Measurements from ENCODE around the gene GINS1.

Gene GINS1

GRCh38 chr20:25439328-25439727 lies 31.9 kb downstream of the GINS1 start:
- DNase-seq, result no peak
- no peak for ATAC-seq (ENCODE audit: insufficient read depth, low read depth)
- H3K4me3 ChIP-seq (ENCODE audit: low read depth in 1 of 2, low read length in 2 of 2), result no peak overlapping the region
- no peak overlapping the region for H3K27ac ChIP-seq (ENCODE audit: low read length)
- no peaks in the 10 kb centered on the region for H3K9me3 ChIP-seq (ENCODE audit: insufficient read depth, low read length, severe bottlenecking)
- TF ChIP-seq CTCF (IDR thresholded peaks at IDR 0.05; ENCODE audit: borderline replicate concordance, extremely low read depth, low read length, poor library complexity, severe bottlenecking), result no peak
- no peak for TF ChIP-seq EZH2 (IDR thresholded peaks at IDR 0.05; ENCODE audit: borderline replicate concordance, low read depth, low read length, severe bottlenecking)
- H3K4me2 ChIP-seq (ENCODE audit: insufficient read depth, low read length), result no peak overlapping the region
- no peaks in the 10 kb centered on the region for H3K4me1 ChIP-seq (ENCODE audit: insufficient read depth, low read length)
- H2AFZ ChIP-seq (ENCODE audit: low read depth, low read length), result no peak overlapping the region
- no peaks in the 10 kb centered on the region for H4K20me1 ChIP-seq (ENCODE audit: insufficient read depth, low read length)
- peaks cover 93% of the 10 kb centered on the region for H3K36me3 ChIP-seq (ENCODE audit: insufficient read depth, low read length)
- H3K9ac ChIP-seq (ENCODE audit: low read depth, low read length), result no peak overlapping the region
- H3K27me3 ChIP-seq (ENCODE audit: insufficient read depth, low read length, poor library complexity), result no peaks in the 10 kb centered on the region
- H3K79me2 ChIP-seq (ENCODE audit: insufficient read depth, low read length), result peaks cover 7% of the 10 kb centered on the region; the same call in 1 of the 2 replicates

- no peak overlapping the region for H3K4me2 ChIP-seq (ENCODE audit: insufficient read depth, low read length)
- no peaks in the 10 kb centered on the region for H3K9me3 ChIP-seq (ENCODE audit: insufficient read depth, low read length, severe bottlenecking)
- ATAC-seq (ENCODE audit: insufficient read depth, low read depth), result no peak
- H2AFZ ChIP-seq (ENCODE audit: low read depth, low read length), result no peak overlapping the region
- H3K9ac ChIP-seq (ENCODE audit: low read depth, low read length), result no peak overlapping the region
- no peak for DNase-seq
- H3K4me1 ChIP-seq (ENCODE audit: insufficient read depth, low read length), result no peaks in the 10 kb centered on the region
- H3K79me2 ChIP-seq (ENCODE audit: insufficient read depth, low read length), result no peaks in the 10 kb centered on the region
- peaks cover 91% of the 10 kb centered on the region for H3K36me3 ChIP-seq (ENCODE audit: insufficient read depth, low read length)
- no peaks in the 10 kb centered on the region for H3K27me3 ChIP-seq (ENCODE audit: insufficient read depth, low read length, poor library complexity)
- no peak overlapping the region for H3K27ac ChIP-seq (ENCODE audit: low read length)
- no peak for TF ChIP-seq EZH2 (IDR thresholded peaks at IDR 0.05; ENCODE audit: borderline replicate concordance, low read depth, low read length, severe bottlenecking)
- no peak for TF ChIP-seq CTCF (IDR thresholded peaks at IDR 0.05; ENCODE audit: borderline replicate concordance, extremely low read depth, low read length, poor library complexity, severe bottlenecking)
- H4K20me1 ChIP-seq (ENCODE audit: insufficient read depth, low read length), result no peaks in the 10 kb centered on the region
- no peak overlapping the region for H3K4me3 ChIP-seq (ENCODE audit: low read depth in 1 of 2, low read length in 2 of 2)
Measured at GRCh38 chr20:25444556-25444955, 37.1 kb downstream of the GINS1 start.

GRCh38 chr20:25447671-25448070 lies 40.2 kb downstream of the GINS1 start:
- H3K4me3 ChIP-seq (ENCODE audit: low read depth in 1 of 2, low read length in 2 of 2), result no peak overlapping the region
- H2AFZ ChIP-seq (ENCODE audit: low read depth, low read length), result no peak overlapping the region
- no peak for ATAC-seq (ENCODE audit: insufficient read depth, low read depth)
- H4K20me1 ChIP-seq (ENCODE audit: insufficient read depth, low read length), result no peaks in the 10 kb centered on the region
- no peak overlapping the region for H3K27ac ChIP-seq (ENCODE audit: low read length)
- no peak for DNase-seq
- H3K27me3 ChIP-seq (ENCODE audit: insufficient read depth, low read length, poor library complexity), result no peaks in the 10 kb centered on the region
- TF ChIP-seq EZH2 (IDR thresholded peaks at IDR 0.05; ENCODE audit: borderline replicate concordance, low read depth, low read length, severe bottlenecking) (no peak), CTCF (IDR thresholded peaks at IDR 0.05; ENCODE audit: borderline replicate concordance, extremely low read depth, low read length, poor library complexity, severe bottlenecking) (no peak)
- no peak overlapping the region for H3K9ac ChIP-seq (ENCODE audit: low read depth, low read length)
- H3K79me2 ChIP-seq (ENCODE audit: insufficient read depth, low read length), result no peaks in the 10 kb centered on the region
- H3K36me3 ChIP-seq (ENCODE audit: insufficient read depth, low read length), result peaks cover 70% of the 10 kb centered on the region
- H3K4me2 ChIP-seq (ENCODE audit: insufficient read depth, low read length), result no peak overlapping the region
- H3K9me3 ChIP-seq (ENCODE audit: insufficient read depth, low read length, severe bottlenecking), result no peaks in the 10 kb centered on the region
- no peaks in the 10 kb centered on the region for H3K4me1 ChIP-seq (ENCODE audit: insufficient read depth, low read length)

GRCh38 chr20:25452333-25452732 lies 44.9 kb downstream of the GINS1 start:
- no peaks in the 10 kb centered on the region for H3K4me1 ChIP-seq (ENCODE audit: insufficient read depth, low read length)
- ATAC-seq (ENCODE audit: insufficient read depth, low read depth), result no peak
- H3K27ac ChIP-seq (ENCODE audit: low read length), result no peak overlapping the region
- H3K4me3 ChIP-seq (ENCODE audit: low read depth in 1 of 2, low read length in 2 of 2), result no peak overlapping the region
- H4K20me1 ChIP-seq (ENCODE audit: insufficient read depth, low read length), result no peaks in the 10 kb centered on the region
- H3K9me3 ChIP-seq (ENCODE audit: insufficient read depth, low read length, severe bottlenecking), result no peaks in the 10 kb centered on the region
- no peak for DNase-seq
- no peak overlapping the region for H2AFZ ChIP-seq (ENCODE audit: low read depth, low read length)
- peaks cover 52% of the 10 kb centered on the region for H3K36me3 ChIP-seq (ENCODE audit: insufficient read depth, low read length)
- TF ChIP-seq EZH2 (IDR thresholded peaks at IDR 0.05; ENCODE audit: borderline replicate concordance, low read depth, low read length, severe bottlenecking), result no peak
- no peak for TF ChIP-seq CTCF (IDR thresholded peaks at IDR 0.05; ENCODE audit: borderline replicate concordance, extremely low read depth, low read length, poor library complexity, severe bottlenecking)
- no peaks in the 10 kb centered on the region for H3K79me2 ChIP-seq (ENCODE audit: insufficient read depth, low read length)
- H3K4me2 ChIP-seq (ENCODE audit: insufficient read depth, low read length), result no peak overlapping the region
- H3K27me3 ChIP-seq (ENCODE audit: insufficient read depth, low read length, poor library complexity), result no peaks in the 10 kb centered on the region
- H3K9ac ChIP-seq (ENCODE audit: low read depth, low read length), result no peak overlapping the region

Measured in DND-41 (cell line).